GM23338 (cell line): ENCODE measurements around the gene CPNE8. TPM values are rescaled to one million over a fixed set of nuclear protein-coding genes. Genes with fewer than 3 reads are reported as not detected.

Source experiments
- ATAC-seq: fragments of 200-7000 bp; cut with Tn5 transposase; 3 replicates; pipeline ENCODE4 v1.9.1; 2020
- DNase-seq: peaks from one replicate; pipeline ENCODE4 v3.0.0-alpha.2; 2015; ENCODE audit warnings: low spot score
- H2AFZ ChIP-seq: fragments of 200-600 bp; sonication (generic); 2 replicates; pipeline ENCODE4 v1.8.0; 2016; ENCODE audit warnings: antibody characterized with exemption, mild to moderate bottlenecking, moderate library complexity
- H3F3A ChIP-seq: fragments of 200-600 bp; sonication (generic); replicated peaks from 2 replicates; pipeline ENCODE4 v1.8.0; 2017; ENCODE audit warnings: antibody characterized with exemption, mixed run types, low read depth
- H3K27ac ChIP-seq: fragments of 200-600 bp; sonication (generic); 2 replicates; pipeline ENCODE4 v1.6.1; 2016; ENCODE audit warnings: low read depth
- H3K27me3 ChIP-seq: fragments of 200-600 bp; sonication (generic); 2 replicates; pipeline ENCODE4 v1.8.0; 2016; ENCODE audit warnings: mild to moderate bottlenecking, mixed run types, moderate library complexity; ENCODE audit not compliant: insufficient read depth
- H3K36me3 ChIP-seq: fragments of 200-600 bp; sonication (generic); 2 replicates; pipeline ENCODE4 v1.8.0; 2016; ENCODE audit warnings: mild to moderate bottlenecking; ENCODE audit not compliant: insufficient read depth
- H3K4me1 ChIP-seq: fragments of 200-600 bp; sonication (generic); 2 replicates; pipeline ENCODE4 v1.8.0; 2016; ENCODE audit warnings: mild to moderate bottlenecking, moderate library complexity; ENCODE audit not compliant: insufficient read depth
- H3K4me2 ChIP-seq: fragments of 200-600 bp; sonication (generic); 2 replicates; pipeline ENCODE4 v1.7.1; 2017; ENCODE audit warnings: mixed run types
- H3K4me3 ChIP-seq: fragments of 200-600 bp; sonication (generic); 2 replicates; pipeline ENCODE4 v1.6.1; 2016; ENCODE audit warnings: mixed run types
- H3K79me2 ChIP-seq: fragments of 200-600 bp; sonication (generic); replicated peaks from 2 replicates; pipeline ENCODE4 v1.8.0; 2017; ENCODE audit warnings: mild to moderate bottlenecking; ENCODE audit not compliant: insufficient read depth
- H3K9me2 ChIP-seq: fragments of 200-600 bp; sonication (generic); 2 replicates; pipeline ENCODE4 v1.8.0; 2017; ENCODE audit not compliant: insufficient read depth
- H4K20me1 ChIP-seq: fragments of 200-600 bp; sonication (generic); replicated peaks from 2 replicates; pipeline ENCODE4 v1.8.0; 2017; ENCODE audit warnings: mild to moderate bottlenecking; ENCODE audit not compliant: insufficient read depth
- H3K27ac Mint-ChIP-seq: 2 replicates; pipeline ENCODE4 v1.8.0; 2020; ENCODE audit warnings: inconsistent platforms, mild to moderate bottlenecking, moderate library complexity, mixed read lengths
- H3K27me3 Mint-ChIP-seq: 3 replicates; pipeline ENCODE4 v1.8.0; 2022; ENCODE audit warnings: low read depth, mild to moderate bottlenecking, moderate library complexity, mixed read lengths, inconsistent platforms; ENCODE audit not compliant: insufficient read depth, poor library complexity
- H3K36me3 Mint-ChIP-seq: 3 replicates; pipeline ENCODE4 v1.8.0; 2021; ENCODE audit warnings: low read depth, mild to moderate bottlenecking, inconsistent platforms, moderate library complexity, mixed read lengths
- H3K4me1 Mint-ChIP-seq: 3 replicates; pipeline ENCODE4 v1.8.0; 2020; ENCODE audit warnings: mild to moderate bottlenecking, inconsistent platforms, mixed read lengths
- H3K4me3 Mint-ChIP-seq: 3 replicates; pipeline ENCODE4 v1.8.0; 2021; ENCODE audit warnings: moderate library complexity, mild to moderate bottlenecking, inconsistent platforms, mixed read lengths
- H3K9me3 Mint-ChIP-seq: 3 replicates; pipeline ENCODE4 v1.8.0; 2020; ENCODE audit warnings: moderate library complexity, mild to moderate bottlenecking, inconsistent platforms, mixed read lengths
- CREB1 ChIP-seq: fragments of 250-450 bp; sonication (Bioruptor Pico); IDR thresholded peaks from 2 replicates; pipeline ENCODE4 v1.5.0; 2020; ENCODE audit warnings: low read depth, mild to moderate bottlenecking, moderate library complexity
- EZH2 ChIP-seq: fragments of 200-600 bp; sonication (generic); IDR thresholded peaks from one replicate; pipeline ENCODE4 v1.8.0; 2017; ENCODE audit warnings: antibody characterized with exemption, mild to moderate bottlenecking, low read depth; ENCODE audit not compliant: unreplicated experiment
- EZH2phosphoT487 ChIP-seq: fragments of 200-600 bp; sonication (generic); IDR thresholded peaks from one replicate; pipeline ENCODE4 v1.8.1; 2018; ENCODE audit warnings: antibody characterized with exemption; ENCODE audit not compliant: unreplicated experiment
- JUNB ChIP-seq: IDR thresholded peaks from one replicate; pipeline ENCODE4 v1.6.1; 2016; ENCODE audit warnings: antibody characterized with exemption; ENCODE audit not compliant: unreplicated experiment
- NANOG ChIP-seq: IDR thresholded peaks from 2 replicates; pipeline ENCODE4 v1.6.1; 2016; ENCODE audit warnings: antibody characterized with exemption, borderline replicate concordance
- POLR2AphosphoS5 ChIP-seq: IDR thresholded peaks from 2 replicates; pipeline ENCODE4 v1.6.1; 2016; ENCODE audit warnings: antibody characterized with exemption, low read depth
- STAT1 ChIP-seq: IDR thresholded peaks from one replicate; pipeline ENCODE4 v1.6.1; 2016; ENCODE audit warnings: antibody characterized with exemption; ENCODE audit not compliant: unreplicated experiment
- ZNF114 ChIP-seq: fragments of 250-450 bp; sonication (Bioruptor Pico); IDR thresholded peaks from 2 replicates; pipeline ENCODE4 v1.5.0; 2020; ENCODE audit warnings: mild to moderate bottlenecking, moderate library complexity
- ZNF331 ChIP-seq: fragments of 250-450 bp; sonication (Bioruptor Pico); IDR thresholded peaks from 2 replicates; pipeline ENCODE4 v1.5.0; 2020; ENCODE audit warnings: low read depth, mild to moderate bottlenecking, moderate library complexity
- polyA plus RNA-seq: library from polyadenylated mRNA; unstranded; fragments of >200 nt; fragmentation: Nextera tagmentation; extraction: Ambion mirVana; gene quantifications from 2 replicates; pipeline ENCODE4 v1.2.1, GENCODE V29; 2016
- total RNA-seq: library from RNA; depleted of rRNA; stranded (reverse); fragments of >200 nt; shearing (Covaris generic); gene quantifications from 2 replicates; pipeline ENCODE4 v1.2.3, GENCODE V29; 2014
- TF ChIP-seq, protein P1 (sequence below): IDR thresholded peaks from 2 replicates; pipeline ENCODE4 v1.6.1; 2016; ENCODE audit warnings: antibody characterized with exemption
- TF ChIP-seq, protein P2 (sequence below): IDR thresholded peaks from one replicate; pipeline ENCODE4 v1.6.1; 2018; ENCODE audit warnings: antibody characterized with exemption; ENCODE audit not compliant: unreplicated experiment
- TF ChIP-seq, protein P3 (sequence below): fragments of 250-450 bp; sonication (Bioruptor Pico); IDR thresholded peaks from 2 replicates; pipeline ENCODE4 v1.5.0; 2020; ENCODE audit warnings: mild to moderate bottlenecking, moderate library complexity

The CPNE8 gene
- total and polyA plus RNA-seq, 2 experiments from 2014 or later: 8.7 to 10.1 TPM

DNA sequence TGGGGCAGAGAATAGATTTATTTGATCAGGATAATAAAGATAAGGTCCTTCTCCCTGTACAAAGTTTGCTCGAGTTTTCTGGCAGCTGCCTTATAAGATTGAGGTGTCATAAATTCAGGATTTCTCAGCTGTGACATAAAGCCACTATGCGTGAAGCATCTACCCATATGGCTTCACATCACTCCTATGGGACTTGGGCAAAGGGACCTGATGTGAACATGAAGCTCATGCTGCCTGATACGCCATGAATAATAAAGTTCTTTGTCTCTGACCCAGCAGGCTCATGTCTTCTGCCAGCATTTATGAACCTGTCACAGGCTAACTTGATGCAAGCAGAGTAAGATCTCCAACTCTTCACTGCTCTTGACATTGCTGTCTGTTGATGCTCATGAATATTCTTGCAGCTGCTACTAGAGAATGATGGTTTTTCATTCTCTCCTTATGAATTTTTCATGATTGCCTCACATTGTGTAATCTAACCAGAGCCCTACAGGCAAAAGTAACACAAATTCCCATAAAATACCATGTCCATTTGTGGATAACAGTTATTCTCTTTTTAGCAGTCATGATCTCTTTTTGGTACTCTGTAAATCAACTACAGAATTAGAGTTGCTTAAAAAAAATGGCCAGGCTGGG is 49.0 kb upstream of the CPNE8 start (continued):
- TF ChIP-seq STAT1: no peak
- no peak for TF ChIP-seq CREB1 (CRISPR knock-in tag)
- TF ChIP-seq NANOG: no peak
- no peak for TF ChIP-seq JUNB
- no peak for TF ChIP-seq POLR2AphosphoS5
- TF ChIP-seq, protein P1, sequence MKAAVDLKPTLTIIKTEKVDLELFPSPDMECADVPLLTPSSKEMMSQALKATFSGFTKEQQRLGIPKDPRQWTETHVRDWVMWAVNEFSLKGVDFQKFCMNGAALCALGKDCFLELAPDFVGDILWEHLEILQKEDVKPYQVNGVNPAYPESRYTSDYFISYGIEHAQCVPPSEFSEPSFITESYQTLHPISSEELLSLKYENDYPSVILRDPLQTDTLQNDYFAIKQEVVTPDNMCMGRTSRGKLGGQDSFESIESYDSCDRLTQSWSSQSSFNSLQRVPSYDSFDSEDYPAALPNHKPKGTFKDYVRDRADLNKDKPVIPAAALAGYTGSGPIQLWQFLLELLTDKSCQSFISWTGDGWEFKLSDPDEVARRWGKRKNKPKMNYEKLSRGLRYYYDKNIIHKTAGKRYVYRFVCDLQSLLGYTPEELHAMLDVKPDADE: no peak

DNA sequence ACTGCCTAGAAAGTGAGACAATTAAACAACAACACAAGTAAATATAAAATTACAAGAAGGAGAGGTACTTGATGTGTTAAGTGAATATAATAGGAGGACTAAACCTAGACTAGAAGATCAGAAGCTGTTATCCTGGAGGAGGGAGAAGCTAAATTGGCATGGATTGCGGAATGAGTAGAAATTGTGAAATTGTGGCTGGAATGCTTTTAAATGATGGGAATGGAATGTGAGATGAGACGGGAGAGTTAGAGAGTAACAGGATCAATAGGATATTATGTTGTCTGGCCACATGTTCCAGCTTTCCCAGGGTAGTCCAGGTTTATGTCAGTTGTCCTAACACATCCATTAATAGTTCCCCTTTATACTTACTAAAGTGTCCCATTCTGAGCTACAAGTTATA is 44.0 kb upstream of the CPNE8 start:
- no peaks in the 10 kb centered on the region for H4K20me1 ChIP-seq
- TF ChIP-seq NANOG (no peak), EZH2phosphoT487 (no peak), ZNF114 (CRISPR knock-in tag) (no peak), STAT1 (no peak), EZH2 (no peak), POLR2AphosphoS5 (no peak), JUNB (no peak), ZNF331 (CRISPR knock-in tag) (no peak)
- TF ChIP-seq, protein P2, sequence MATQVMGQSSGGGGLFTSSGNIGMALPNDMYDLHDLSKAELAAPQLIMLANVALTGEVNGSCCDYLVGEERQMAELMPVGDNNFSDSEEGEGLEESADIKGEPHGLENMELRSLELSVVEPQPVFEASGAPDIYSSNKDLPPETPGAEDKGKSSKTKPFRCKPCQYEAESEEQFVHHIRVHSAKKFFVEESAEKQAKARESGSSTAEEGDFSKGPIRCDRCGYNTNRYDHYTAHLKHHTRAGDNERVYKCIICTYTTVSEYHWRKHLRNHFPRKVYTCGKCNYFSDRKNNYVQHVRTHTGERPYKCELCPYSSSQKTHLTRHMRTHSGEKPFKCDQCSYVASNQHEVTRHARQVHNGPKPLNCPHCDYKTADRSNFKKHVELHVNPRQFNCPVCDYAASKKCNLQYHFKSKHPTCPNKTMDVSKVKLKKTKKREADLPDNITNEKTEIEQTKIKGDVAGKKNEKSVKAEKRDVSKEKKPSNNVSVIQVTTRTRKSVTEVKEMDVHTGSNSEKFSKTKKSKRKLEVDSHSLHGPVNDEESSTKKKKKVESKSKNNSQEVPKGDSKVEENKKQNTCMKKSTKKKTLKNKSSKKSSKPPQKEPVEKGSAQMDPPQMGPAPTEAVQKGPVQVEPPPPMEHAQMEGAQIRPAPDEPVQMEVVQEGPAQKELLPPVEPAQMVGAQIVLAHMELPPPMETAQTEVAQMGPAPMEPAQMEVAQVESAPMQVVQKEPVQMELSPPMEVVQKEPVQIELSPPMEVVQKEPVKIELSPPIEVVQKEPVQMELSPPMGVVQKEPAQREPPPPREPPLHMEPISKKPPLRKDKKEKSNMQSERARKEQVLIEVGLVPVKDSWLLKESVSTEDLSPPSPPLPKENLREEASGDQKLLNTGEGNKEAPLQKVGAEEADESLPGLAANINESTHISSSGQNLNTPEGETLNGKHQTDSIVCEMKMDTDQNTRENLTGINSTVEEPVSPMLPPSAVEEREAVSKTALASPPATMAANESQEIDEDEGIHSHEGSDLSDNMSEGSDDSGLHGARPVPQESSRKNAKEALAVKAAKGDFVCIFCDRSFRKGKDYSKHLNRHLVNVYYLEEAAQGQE: no peak
- TF ChIP-seq, protein P3, sequence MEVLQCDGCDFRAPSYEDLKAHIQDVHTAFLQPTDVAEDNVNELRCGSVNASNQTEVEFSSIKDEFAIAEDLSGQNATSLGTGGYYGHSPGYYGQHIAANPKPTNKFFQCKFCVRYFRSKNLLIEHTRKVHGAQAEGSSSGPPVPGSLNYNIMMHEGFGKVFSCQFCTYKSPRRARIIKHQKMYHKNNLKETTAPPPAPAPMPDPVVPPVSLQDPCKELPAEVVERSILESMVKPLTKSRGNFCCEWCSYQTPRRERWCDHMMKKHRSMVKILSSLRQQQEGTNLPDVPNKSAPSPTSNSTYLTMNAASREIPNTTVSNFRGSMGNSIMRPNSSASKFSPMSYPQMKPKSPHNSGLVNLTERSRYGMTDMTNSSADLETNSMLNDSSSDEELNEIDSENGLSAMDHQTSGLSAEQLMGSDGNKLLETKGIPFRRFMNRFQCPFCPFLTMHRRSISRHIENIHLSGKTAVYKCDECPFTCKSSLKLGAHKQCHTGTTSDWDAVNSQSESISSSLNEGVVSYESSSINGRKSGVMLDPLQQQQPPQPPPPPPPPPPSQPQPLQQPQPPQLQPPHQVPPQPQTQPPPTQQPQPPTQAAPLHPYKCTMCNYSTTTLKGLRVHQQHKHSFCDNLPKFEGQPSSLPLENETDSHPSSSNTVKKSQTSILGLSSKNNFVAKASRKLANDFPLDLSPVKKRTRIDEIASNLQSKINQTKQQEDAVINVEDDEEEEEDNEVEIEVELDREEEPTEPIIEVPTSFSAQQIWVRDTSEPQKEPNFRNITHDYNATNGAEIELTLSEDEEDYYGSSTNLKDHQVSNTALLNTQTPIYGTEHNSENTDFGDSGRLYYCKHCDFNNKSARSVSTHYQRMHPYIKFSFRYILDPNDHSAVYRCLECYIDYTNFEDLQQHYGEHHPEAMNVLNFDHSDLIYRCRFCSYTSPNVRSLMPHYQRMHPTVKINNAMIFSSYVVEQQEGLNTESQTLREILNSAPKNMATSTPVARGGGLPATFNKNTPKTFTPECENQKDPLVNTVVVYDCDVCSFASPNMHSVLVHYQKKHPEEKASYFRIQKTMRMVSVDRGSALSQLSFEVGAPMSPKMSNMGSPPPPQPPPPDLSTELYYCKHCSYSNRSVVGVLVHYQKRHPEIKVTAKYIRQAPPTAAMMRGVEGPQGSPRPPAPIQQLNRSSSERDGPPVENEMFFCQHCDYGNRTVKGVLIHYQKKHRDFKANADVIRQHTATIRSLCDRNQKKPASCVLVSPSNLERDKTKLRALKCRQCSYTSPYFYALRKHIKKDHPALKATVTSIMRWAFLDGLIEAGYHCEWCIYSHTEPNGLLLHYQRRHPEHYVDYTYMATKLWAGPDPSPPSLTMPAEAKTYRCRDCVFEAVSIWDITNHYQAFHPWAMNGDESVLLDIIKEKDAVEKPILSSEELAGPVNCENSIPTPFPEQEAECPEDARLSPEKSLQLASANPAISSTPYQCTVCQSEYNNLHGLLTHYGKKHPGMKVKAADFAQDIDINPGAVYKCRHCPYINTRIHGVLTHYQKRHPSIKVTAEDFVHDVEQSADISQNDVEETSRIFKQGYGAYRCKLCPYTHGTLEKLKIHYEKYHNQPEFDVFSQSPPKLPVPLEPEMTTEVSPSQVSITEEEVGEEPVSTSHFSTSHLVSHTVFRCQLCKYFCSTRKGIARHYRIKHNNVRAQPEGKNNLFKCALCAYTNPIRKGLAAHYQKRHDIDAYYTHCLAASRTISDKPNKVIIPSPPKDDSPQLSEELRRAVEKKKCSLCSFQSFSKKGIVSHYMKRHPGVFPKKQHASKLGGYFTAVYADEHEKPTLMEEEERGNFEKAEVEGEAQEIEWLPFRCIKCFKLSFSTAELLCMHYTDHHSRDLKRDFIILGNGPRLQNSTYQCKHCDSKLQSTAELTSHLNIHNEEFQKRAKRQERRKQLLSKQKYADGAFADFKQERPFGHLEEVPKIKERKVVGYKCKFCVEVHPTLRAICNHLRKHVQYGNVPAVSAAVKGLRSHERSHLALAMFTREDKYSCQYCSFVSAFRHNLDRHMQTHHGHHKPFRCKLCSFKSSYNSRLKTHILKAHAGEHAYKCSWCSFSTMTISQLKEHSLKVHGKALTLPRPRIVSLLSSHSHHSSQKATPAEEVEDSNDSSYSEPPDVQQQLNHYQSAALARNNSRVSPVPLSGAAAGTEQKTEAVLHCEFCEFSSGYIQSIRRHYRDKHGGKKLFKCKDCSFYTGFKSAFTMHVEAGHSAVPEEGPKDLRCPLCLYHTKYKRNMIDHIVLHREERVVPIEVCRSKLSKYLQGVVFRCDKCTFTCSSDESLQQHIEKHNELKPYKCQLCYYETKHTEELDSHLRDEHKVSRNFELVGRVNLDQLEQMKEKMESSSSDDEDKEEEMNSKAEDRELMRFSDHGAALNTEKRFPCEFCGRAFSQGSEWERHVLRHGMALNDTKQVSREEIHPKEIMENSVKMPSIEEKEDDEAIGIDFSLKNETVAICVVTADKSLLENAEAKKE: no peak

More for the DNA sequence above, 44.0 kb upstream of the CPNE8 start:
- Histone ChIP-seq H3K4me1 (no peaks in the 10 kb centered on the region), H3K36me3 (no peaks in the 10 kb centered on the region), H3K79me2 (no peaks in the 10 kb centered on the region), H3K27me3 (no peaks in the 10 kb centered on the region), H3F3A (no peaks in the 10 kb centered on the region), H3K9me2 (no peaks in the 10 kb centered on the region), H3K4me2 (no peak overlapping the region), H3K4me3 (no peak overlapping the region), H2AFZ (no peak overlapping the region), H3K27ac (no peak overlapping the region)
- Mint-ChIP-seq H3K36me3 (no peaks in the 10 kb centered on the region), H3K27ac (no peak overlapping the region), H3K4me1 (no peaks in the 10 kb centered on the region), H3K9me3 (no peaks in the 10 kb centered on the region; the same call in 2 of the 3 replicates), H3K27me3 (peaks cover 2% of the 10 kb centered on the region), H3K4me3 (no peak overlapping the region)
- DNase-seq (no peak), ATAC-seq (no peak)
